K562 (cell line): ENCODE data around the gene SHOX. TPM values are rescaled to one million over a fixed set of nuclear protein-coding genes. Genes with fewer than 3 reads are reported as not detected.

Experiments used
- polyA plus RNA-seq, 8 experiments: library from polyadenylated mRNA; depleted of rRNA in 4 of 8; stranded (reverse) in 5 of 8; unstranded in 3 of 8; fragments of >200 nt; fragmentation: Nextera tagmentation in 2 of 8; fragmentation: Illumina TruSeq in 1 of 8; extraction: Ambion mirVana in 2 of 8; extraction: Trizol in 1 of 8; gene quantifications; 2 replicates each; pipeline versions ENCODE4 v1.2.1 to v1.2.3, GENCODE V29; 2011 to 2014; ENCODE audit warnings: inconsistent platforms in 1 of 8, missing spikeins in 1 of 8
- total RNA-seq, 7 experiments: library from RNA; depleted of rRNA in 6 of 7; stranded (reverse); fragments of >200 nt in 6 of 7; fragmentation: Illumina TruSeq in 2 of 7; extraction: Trizol in 2 of 7; gene quantifications; 2 replicates each; pipeline versions ENCODE4 v1.2.1 to v1.2.3, GENCODE V29; 2011 to 2021; ENCODE audit warnings: low replicate concordance in 1 of 7
- TF ChIP-seq, protein P1 (sequence below): fragments of 450-650 bp; formaldehyde crosslinking; IDR thresholded peaks from 2 replicates; pipeline ENCODE4 v1.4.0; 2022; ENCODE audit warnings: mild to moderate bottlenecking, moderate library complexity
- TF ChIP-seq, protein P2 (sequence below): fragments of 450-650 bp; IDR thresholded peaks from 2 replicates; pipeline ENCODE4 v1.6.1; 2018; ENCODE audit not compliant: partially characterized antibody
- TF ChIP-seq, protein P3 (sequence below): fragments of 200-400 bp; formaldehyde crosslinking; IDR thresholded peaks from 2 replicates; pipeline ENCODE4 v1.6.1; 2017; ENCODE audit warnings: mild to moderate bottlenecking, low read depth, low read length, moderate library complexity
- TF ChIP-seq, protein P4 (sequence below): fragments of 200-800 bp; sonication (Bioruptor generic); IDR thresholded peaks from 2 replicates; pipeline ENCODE4 v1.6.1; 2017; ENCODE audit warnings: missing genetic modification characterization, missing compliant biosample characterization

SHOX gene
- total and polyA plus RNA-seq, 9 of the 15 experiments (the other 6 are each of a cell fraction or from before 2014, with no cell fraction given), result not detected

DNA sequence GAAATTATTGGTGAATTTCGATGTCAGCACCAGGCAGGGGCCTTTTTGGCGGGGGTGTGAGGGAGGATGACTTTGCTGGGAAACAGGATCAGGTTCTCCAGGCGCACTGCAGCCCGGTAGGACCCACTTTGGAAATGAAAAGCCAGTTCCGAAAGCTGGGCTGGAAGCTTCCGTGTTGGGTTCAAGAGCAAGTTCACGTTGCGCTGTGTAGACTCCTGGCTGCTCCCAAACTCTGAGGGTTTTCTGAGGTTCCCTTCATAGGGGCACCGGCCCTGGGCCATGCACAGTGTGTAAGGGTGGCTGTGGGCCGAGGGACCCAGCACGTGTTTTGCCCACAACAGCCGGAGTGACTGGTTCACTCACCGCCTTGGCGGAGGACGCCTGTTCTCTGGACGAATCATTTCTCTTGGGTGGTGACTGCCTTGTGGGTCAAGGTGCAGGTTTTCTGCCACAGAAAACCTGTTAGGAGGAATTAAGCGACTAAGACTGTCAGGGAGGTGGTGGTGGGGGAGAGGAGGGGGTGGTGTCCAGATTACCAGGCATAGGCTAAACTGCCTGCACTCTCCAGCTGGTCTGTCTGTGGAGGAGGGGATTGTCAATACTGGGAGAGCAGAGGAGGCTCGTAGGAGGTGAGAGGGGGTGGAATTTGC is 8.0 kb downstream of the SHOX start (continued):
- TF ChIP-seq, protein P1, sequence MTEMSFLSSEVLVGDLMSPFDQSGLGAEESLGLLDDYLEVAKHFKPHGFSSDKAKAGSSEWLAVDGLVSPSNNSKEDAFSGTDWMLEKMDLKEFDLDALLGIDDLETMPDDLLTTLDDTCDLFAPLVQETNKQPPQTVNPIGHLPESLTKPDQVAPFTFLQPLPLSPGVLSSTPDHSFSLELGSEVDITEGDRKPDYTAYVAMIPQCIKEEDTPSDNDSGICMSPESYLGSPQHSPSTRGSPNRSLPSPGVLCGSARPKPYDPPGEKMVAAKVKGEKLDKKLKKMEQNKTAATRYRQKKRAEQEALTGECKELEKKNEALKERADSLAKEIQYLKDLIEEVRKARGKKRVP, result no peak
- TF ChIP-seq, protein P2, sequence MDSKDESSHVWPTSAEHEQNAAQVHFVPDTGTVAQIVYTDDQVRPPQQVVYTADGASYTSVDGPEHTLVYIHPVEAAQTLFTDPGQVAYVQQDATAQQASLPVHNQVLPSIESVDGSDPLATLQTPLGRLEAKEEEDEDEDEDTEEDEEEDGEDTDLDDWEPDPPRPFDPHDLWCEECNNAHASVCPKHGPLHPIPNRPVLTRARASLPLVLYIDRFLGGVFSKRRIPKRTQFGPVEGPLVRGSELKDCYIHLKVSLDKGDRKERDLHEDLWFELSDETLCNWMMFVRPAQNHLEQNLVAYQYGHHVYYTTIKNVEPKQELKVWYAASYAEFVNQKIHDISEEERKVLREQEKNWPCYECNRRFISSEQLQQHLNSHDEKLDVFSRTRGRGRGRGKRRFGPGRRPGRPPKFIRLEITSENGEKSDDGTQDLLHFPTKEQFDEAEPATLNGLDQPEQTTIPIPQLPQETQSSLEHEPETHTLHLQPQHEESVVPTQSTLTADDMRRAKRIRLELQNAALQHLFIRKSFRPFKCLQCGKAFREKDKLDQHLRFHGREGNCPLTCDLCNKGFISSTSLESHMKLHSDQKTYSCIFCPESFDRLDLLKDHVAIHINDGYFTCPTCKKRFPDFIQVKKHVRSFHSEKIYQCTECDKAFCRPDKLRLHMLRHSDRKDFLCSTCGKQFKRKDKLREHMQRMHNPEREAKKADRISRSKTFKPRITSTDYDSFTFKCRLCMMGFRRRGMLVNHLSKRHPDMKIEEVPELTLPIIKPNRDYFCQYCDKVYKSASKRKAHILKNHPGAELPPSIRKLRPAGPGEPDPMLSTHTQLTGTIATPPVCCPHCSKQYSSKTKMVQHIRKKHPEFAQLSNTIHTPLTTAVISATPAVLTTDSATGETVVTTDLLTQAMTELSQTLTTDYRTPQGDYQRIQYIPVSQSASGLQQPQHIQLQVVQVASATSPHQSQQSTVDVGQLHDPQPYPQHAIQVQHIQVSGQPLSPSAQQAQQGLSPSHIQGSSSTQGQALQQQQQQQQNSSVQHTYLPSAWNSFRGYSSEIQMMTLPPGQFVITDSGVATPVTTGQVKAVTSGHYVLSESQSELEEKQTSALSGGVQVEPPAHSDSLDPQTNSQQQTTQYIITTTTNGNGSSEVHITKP, result no peak
- TF ChIP-seq, protein P3, sequence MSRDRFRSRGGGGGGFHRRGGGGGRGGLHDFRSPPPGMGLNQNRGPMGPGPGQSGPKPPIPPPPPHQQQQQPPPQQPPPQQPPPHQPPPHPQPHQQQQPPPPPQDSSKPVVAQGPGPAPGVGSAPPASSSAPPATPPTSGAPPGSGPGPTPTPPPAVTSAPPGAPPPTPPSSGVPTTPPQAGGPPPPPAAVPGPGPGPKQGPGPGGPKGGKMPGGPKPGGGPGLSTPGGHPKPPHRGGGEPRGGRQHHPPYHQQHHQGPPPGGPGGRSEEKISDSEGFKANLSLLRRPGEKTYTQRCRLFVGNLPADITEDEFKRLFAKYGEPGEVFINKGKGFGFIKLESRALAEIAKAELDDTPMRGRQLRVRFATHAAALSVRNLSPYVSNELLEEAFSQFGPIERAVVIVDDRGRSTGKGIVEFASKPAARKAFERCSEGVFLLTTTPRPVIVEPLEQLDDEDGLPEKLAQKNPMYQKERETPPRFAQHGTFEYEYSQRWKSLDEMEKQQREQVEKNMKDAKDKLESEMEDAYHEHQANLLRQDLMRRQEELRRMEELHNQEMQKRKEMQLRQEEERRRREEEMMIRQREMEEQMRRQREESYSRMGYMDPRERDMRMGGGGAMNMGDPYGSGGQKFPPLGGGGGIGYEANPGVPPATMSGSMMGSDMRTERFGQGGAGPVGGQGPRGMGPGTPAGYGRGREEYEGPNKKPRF, result no peak
- TF ChIP-seq, protein P4, sequence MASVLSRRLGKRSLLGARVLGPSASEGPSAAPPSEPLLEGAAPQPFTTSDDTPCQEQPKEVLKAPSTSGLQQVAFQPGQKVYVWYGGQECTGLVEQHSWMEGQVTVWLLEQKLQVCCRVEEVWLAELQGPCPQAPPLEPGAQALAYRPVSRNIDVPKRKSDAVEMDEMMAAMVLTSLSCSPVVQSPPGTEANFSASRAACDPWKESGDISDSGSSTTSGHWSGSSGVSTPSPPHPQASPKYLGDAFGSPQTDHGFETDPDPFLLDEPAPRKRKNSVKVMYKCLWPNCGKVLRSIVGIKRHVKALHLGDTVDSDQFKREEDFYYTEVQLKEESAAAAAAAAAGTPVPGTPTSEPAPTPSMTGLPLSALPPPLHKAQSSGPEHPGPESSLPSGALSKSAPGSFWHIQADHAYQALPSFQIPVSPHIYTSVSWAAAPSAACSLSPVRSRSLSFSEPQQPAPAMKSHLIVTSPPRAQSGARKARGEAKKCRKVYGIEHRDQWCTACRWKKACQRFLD (CRISPR knock-in tag), result no peak
